Measurements from ENCODE around the gene ZCCHC18.

- TF ChIP-seq CTCF (conservative IDR thresholded peaks at IDR 0.05; ENCODE audit: low read depth, low read length) = no peak
- no peak for TF ChIP-seq EZH2 (IDR thresholded peaks at IDR 0.05; ENCODE audit: low read length, unreplicated experiment)
- no peak for TF ChIP-seq EZH2phosphoT487 (IDR thresholded peaks at IDR 0.05; ENCODE audit: borderline replicate concordance, low read length)
These were observed 18.5 kb downstream of the ZCCHC18 start for GRCh38 chrX:104130808-104131207.

All from PC-3 (cell line).